G401 (cell line): ENCODE results near the gene RRP36. TPM values are rescaled to one million over a fixed set of nuclear protein-coding genes. Genes with fewer than 3 reads are reported as not detected.

ENCODE experiments used
- total RNA-seq: library from RNA; depleted of rRNA; stranded (reverse); fragments of >200 nt; shearing (Covaris generic); gene quantifications from 2 replicates; pipeline ENCODE4 v1.2.3, GENCODE V29; 2014; rRNA removed

The RRP36 gene
- total RNA-seq, 1 experiment from 2014 or later = 164 TPM

Other genes starting within 250 kb of the RRP36 start
- gene BICRAL, start 239.6 kb upstream of the RRP36 start, total RNA-seq = 0.37 and 1.6 TPM in 2 replicates
- 120 and 159 TPM in 2 replicates for gene RPL7L1, start 142.0 kb upstream of the RRP36 start, total RNA-seq
- gene PTCRA, start 105.6 kb upstream of the RRP36 start, total RNA-seq = not detected in 2 replicates
- 47.5 and 52.5 TPM in 2 replicates for gene CNPY3, start 92.1 kb upstream of the RRP36 start, total RNA-seq
- gene GNMT, start 60.9 kb upstream of the RRP36 start, total RNA-seq = 0.75 TPM in 1 of 2 replicates, not detected in the other
- 14.1 and 19.2 TPM in 2 replicates for gene PEX6, start 42.4 kb upstream of the RRP36 start, total RNA-seq
- gene PPP2R5D, start 37.1 kb upstream of the RRP36 start, total RNA-seq = 64.8 and 71.0 TPM in 2 replicates
- 77.0 and 78.3 TPM in 2 replicates for gene MEA1, start 7.7 kb upstream of the RRP36 start, total RNA-seq
- gene KLHDC3, start 7.4 kb upstream of the RRP36 start, total RNA-seq = 131 and 136 TPM in 2 replicates
- gene CUL7, start 32.2 kb downstream of the RRP36 start, total RNA-seq = 29.0 and 33.1 TPM in 2 replicates
- 51.0 and 92.2 TPM in 2 replicates for gene MRPL2, start 37.8 kb downstream of the RRP36 start, total RNA-seq
- gene KLC4, start 38.0 kb downstream of the RRP36 start, total RNA-seq = 13.8 and 14.1 TPM in 2 replicates
- 237 and 257 TPM in 2 replicates for gene PTK7, start 54.7 kb downstream of the RRP36 start, total RNA-seq
- 43.1 and 46.2 TPM in 2 replicates for gene SRF, start 149.6 kb downstream of the RRP36 start, total RNA-seq
- 0.98 and 8.9 TPM in 2 replicates for gene CUL9, start 160.6 kb downstream of the RRP36 start, total RNA-seq
- 223 and 291 TPM in 2 replicates for gene DNPH1, start 207.9 kb downstream of the RRP36 start, total RNA-seq
- not detected in 2 replicates for gene TTBK1, start 221.9 kb downstream of the RRP36 start, total RNA-seq